Stimulated activated CD4-positive, alpha-beta T cell treated with anti-CD3 and anti-CD28 coated beads, Interleukin-1b, Interleukin-23, amount 100 ng/mL, for 4 hours (primary cell): Measurements from ENCODE around the gene HAPLN1.

Experiments used
- DNase-seq, 2 donors: peaks; one replicate each; pipeline ENCODE4 v3.0.0-alpha.2; 2020; ENCODE audit warnings: low read depth in 2 of 2

Gene HAPLN1

DNA sequence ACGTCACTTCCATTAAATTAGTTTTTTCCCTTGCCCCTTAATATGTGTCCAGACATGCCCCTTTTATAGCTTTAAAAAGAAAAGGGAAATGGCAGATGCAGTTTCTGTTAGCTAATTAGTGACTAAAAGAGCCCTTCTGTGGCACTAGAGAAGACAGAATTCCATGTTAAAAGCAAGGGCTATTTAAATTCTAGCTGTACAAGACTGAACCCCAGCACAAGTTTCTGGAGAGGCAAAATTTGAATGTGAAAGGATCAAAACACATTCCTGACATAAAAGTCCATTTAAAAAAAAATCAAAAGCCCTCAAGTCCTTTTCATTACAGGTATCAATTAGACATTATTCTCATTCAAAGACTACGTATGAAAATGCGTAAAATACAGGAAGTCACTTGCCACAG lies 78.7 kb downstream of the HAPLN1 start:
- no peak for DNase-seq

DNA sequence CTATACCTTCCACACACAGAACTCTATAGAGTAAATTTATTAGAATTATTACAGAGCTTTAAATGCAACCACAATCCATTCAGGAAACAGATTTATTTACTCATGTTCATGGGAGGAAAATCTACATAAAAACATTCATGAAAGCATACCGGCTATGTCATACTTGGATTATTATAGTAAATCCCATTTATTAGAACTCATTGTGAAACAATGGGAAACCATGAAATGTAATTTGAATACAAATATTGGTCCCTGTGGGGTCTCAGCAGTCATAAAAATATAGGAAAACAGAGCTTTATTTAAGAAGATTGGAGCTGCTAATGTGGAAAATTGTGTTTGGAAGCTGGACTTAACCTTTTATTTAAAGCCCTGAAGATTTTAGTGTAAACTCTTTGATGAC lies 80.7 kb downstream of the HAPLN1 start:
- no peak for DNase-seq

DNA sequence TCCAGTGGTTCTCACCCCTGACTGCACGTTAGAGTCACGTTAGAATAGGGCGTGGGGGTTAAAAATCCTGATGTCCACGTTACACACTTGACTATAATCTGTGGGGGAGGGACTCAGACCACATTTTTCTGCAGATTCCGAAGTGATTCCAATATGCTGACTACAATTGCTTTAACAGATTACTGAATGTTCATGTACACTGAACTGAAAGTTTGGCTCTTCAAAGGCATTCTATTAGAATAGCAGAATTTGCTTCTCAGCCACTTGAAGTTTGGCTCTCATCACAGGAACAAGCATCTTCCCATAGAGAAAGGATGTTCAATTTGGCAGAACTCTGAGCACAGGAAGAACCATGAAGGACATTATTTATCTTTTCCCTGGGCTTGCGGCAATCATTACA lies 84.5 kb downstream of the HAPLN1 start:
- no peak for DNase-seq

DNA sequence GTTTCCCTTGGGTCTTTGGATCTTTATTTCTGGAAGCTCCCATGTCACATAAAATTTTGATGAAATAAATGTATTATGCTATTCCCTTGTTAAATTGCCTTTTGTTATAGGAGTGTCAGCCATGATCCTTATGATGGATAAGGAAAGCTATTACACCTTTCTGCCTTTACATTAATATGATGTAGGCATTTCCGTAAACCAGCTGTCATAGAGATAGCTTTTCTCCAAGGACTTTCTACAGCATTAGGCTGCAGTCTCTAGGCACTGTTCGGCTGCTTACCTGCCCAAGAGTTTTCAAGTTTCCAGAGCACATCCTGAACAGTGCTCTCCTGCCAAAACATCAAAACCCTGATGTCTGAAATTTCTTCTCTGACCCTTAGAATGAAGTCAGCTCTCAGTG lies 87.4 kb downstream of the HAPLN1 start:
- DNase-seq, result no peak

DNA sequence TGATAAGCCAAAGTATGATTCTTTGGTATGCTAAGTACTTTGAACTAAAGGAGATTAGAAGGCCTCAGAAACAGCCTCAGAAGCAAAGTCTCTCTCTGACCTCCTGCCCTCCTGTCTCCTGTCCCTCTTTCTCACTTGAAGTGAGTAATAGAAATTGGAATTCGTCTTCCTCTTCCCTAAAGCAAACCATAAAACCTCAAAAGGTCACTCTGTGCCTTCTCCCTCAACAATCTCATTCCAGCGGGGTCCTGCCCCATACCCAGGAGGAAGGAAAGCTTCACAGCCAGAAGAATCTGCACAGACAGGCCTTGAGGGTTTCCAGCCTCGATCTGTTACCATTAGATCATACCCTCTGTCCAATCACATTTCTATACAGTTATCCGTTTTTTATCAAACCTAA lies 87.8 kb downstream of the HAPLN1 start:
- no peak for DNase-seq

DNA sequence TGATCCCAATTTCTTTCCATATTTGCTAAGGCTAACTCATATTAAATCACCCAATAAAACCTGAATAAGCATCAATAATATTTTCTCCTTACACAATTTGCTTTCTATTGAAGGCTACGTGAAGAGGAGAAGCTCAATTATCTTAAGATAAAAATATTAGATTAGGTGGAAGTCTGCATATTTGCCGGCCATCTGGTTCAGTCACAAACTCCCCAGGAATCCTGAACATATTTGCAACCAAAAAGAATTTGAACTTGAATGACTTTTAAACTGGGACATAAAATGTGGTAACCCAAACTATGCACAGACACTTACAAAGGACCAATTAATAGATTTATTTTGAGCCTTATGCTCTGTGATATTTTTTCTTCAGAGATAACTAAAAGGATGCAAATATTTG lies 92.3 kb downstream of the HAPLN1 start:
- DNase-seq, result no peak

DNA sequence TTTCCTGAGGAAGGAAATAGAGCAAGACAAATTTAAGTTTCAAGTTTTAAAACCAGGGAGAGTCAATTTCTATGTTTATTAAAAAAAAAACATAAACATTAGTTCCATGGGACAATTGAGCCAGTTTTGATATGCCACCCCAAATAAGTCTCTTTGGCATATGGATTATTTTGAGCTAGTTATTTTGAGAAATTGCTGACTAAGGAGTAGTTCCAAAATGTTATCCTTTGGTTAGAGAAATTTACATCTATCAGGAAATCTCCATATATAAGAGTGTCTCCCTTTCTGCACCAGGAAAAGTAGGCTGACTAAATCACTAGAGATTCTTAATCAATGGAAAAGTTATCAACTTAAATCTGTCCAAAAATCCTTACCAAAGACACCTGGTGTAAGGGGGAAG lies 105.8 kb downstream of the HAPLN1 start:
- no peak for DNase-seq

DNA sequence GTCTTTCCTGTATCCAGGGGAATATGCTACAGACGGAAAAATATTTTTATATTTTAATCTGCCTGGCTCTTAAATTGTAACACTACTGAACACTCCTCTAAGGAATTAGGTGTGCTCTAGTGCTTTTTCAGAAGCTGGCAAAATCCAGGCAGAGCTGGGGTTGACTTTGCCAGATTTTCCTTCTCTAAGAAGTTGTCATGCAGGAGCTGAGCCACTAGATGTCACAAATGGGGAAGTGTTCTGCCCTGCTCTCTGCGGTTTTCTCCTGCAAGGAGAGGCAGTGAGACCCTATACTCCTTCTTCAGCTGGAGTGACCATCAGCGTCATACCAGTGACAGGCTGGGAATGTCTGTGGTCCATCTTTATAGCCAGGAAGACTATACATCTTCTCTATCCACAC lies 112.5 kb downstream of the HAPLN1 start:
- no peak for DNase-seq

DNA sequence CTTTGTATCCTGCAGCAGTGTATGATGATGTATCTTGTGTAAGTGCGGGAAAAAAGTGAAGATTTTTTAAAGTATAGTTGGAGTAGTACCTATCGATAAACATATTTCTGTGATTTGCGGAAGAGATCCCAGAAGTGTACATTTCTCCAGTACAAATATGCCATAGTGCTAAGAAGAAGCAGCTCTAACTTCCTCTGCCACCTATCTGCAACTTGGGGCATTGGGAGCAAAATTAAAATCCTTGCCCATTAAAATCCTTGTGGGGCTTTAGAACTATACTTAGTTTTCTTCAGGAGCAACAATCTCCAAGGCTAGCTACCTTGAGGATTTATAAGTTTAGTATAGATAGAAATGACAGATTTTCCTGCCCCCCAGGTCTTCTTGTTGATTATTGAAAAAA lies 125.4 kb downstream of the HAPLN1 start:
- no peak for DNase-seq

DNA sequence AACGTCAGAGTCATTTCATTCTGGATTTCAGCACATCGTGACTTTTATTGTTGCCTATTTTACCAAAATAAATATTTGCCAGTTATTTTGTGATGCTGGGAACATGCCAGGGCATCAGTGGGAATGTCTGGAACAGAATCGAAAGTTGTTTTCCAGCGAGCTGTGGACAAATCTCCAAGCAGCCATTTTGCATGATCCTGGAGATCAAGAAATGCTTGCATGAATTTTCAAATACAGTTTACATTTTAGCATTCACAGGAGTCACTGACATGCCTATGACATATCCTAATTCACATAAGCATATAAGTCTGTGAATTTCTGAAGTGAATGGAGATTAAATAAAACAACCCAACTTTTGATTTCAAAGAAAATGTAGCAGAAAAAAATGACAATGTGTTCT lies 129.7 kb downstream of the HAPLN1 start:
- no peak for DNase-seq

DNA sequence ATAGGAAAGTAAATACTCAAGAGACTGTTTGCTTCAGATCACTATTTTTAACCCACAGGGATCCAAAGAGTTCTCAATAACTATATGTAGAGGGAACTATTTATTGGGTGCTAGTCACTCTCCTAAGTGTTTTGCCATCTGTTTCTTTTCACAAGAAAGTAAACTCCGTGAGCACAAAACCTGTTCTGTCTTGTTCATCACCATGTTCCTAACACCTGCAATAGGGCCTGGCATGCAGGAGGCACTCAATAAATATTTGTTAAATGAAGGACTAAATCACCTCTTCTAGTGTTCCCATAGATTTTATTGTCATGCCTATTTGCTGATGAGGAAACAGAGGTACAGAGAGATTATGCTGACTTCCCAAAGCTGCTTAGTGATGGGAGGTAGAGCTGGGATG lies 130.9 kb downstream of the HAPLN1 start:
- DNase-seq, result no peak
